ENCODE measurements around the gene GLDC.
"Not testable (repeated sequence)": the region's sequence is repeated elsewhere in the genome, so short reads cannot be mapped to it uniquely, and the experiment has no call there.

GLDC gene

DNA sequence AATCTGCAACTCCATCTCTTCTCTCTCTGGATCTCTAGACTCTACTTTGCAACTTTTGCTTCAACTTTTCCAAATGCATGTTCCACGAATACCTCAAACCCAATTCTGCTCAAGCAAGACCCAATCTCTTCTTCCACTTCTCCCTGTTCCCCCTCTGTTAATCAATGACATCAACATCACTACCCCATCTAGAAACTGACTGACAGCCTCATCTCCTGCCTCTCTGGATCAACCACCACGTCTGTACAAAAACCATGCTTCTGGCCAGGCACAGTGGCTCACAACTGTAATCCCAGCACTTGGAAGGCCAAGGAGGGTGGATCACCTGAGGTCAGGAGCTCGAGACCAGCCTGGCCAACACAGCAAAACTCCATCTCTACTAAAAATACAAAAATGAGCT, 12.2 kb downstream of the GLDC start:
- TF ChIP-seq, protein P1, sequence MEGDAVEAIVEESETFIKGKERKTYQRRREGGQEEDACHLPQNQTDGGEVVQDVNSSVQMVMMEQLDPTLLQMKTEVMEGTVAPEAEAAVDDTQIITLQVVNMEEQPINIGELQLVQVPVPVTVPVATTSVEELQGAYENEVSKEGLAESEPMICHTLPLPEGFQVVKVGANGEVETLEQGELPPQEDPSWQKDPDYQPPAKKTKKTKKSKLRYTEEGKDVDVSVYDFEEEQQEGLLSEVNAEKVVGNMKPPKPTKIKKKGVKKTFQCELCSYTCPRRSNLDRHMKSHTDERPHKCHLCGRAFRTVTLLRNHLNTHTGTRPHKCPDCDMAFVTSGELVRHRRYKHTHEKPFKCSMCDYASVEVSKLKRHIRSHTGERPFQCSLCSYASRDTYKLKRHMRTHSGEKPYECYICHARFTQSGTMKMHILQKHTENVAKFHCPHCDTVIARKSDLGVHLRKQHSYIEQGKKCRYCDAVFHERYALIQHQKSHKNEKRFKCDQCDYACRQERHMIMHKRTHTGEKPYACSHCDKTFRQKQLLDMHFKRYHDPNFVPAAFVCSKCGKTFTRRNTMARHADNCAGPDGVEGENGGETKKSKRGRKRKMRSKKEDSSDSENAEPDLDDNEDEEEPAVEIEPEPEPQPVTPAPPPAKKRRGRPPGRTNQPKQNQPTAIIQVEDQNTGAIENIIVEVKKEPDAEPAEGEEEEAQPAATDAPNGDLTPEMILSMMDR (IDR thresholded peaks at IDR 0.05; ENCODE audit: low read depth, low read length): no peak
- H3K4me3 ChIP-seq (ENCODE audit: low read depth, low read length): no peak overlapping the region

- H3K4me3 ChIP-seq (ENCODE audit: low read depth, low read length): no peak overlapping the region
- TF ChIP-seq, protein P1 (IDR thresholded peaks at IDR 0.05; ENCODE audit: low read depth, low read length): no peak
Observed at GRCh38 chr9:6632516-6633183, 12.9 kb downstream of the GLDC start.

- H3K4me3 ChIP-seq (ENCODE audit: low read depth, low read length): no peak overlapping the region
- TF ChIP-seq, protein P1 (IDR thresholded peaks at IDR 0.05; ENCODE audit: low read depth, low read length): no peak
Observed at GRCh38 chr9:6631207-6631512, 14.4 kb downstream of the GLDC start.

- TF ChIP-seq, protein P1 (IDR thresholded peaks at IDR 0.05; ENCODE audit: low read depth, low read length): no peak
- no peak overlapping the region for H3K4me3 ChIP-seq (ENCODE audit: low read depth, low read length)
Observed at GRCh38 chr9:6630502-6631206, 14.9 kb downstream of the GLDC start.

GRCh38 chr9:6628704-6629103, 16.8 kb downstream of the GLDC start:
- H3K4me3 ChIP-seq (ENCODE audit: low read depth, low read length): no peak overlapping the region
- TF ChIP-seq, protein P1 (IDR thresholded peaks at IDR 0.05; ENCODE audit: low read depth, low read length): no peak

- no peak overlapping the region for H3K4me3 ChIP-seq (ENCODE audit: low read depth, low read length)
- TF ChIP-seq, protein P1 (IDR thresholded peaks at IDR 0.05; ENCODE audit: low read depth, low read length): no peak
Observed at GRCh38 chr9:6625363-6625762, 20.2 kb downstream of the GLDC start.

DNA sequence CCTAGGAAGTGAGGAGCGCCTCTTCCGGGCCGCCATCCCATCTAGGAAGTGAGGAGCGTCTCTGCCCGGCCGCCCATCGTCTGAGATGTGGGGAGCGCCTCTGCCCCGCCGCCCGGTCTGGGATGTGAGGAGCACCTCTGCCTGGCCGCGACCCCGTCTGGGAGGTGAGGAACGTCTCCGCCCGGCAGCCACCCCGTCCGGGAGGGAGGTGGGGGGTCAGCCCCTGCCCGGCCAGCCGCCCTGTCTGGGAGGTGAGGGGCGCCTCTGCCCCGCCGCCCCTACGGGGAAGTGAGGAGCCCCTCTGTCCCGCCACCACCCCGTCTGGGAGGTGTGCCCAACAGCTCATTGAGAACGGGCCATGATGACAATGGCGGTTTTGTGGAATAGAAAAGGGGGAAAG, 22.7 kb downstream of the GLDC start:
- not testable (repeated sequence) for H3K4me3 ChIP-seq (ENCODE audit: low read depth, low read length)

DNA sequence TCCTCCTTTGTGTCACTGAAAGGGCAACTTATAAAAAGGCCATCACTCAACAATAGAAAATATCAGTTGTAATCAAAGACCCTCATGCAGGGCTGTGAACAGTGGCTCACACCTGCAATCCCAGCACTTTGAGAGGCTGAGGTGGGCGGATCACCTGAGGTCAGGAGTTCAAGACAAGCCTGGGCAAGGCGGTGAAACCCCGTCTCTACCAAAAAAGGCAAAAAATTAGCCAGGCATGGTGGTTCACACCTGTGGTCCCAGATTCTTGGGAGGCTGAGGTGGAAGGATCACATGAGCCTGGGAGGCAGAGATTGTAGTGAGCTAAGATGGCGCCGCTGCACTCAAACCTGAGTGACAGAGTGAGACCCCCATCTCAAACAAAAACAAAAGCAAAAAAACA, 24.7 kb downstream of the GLDC start:
- H3K4me3 ChIP-seq (ENCODE audit: low read depth, low read length): no peak overlapping the region
- TF ChIP-seq, protein P1 (IDR thresholded peaks at IDR 0.05; ENCODE audit: low read depth, low read length): no peak
